HepG2 (cell line): Measurements from ENCODE around the gene MMP25. TPM values are rescaled to one million over a fixed set of nuclear protein-coding genes. Genes with fewer than 3 reads are reported as not detected.

Experiments used
- AGO2 ChIP-seq: fragments of 200-400 bp; formaldehyde crosslinking; optimal IDR thresholded peaks from 2 replicates; pipeline ENCODE3; 2017; ENCODE audit warnings: mild to moderate bottlenecking, low read depth, low read length, moderate library complexity
- ATF3 ChIP-seq: sonication (generic); formaldehyde crosslinking; IDR thresholded peaks from 2 replicates; pipeline ENCODE4 v1.4.0; 2020; ENCODE audit warnings: missing genetic modification reagents
- FIP1L1 ChIP-seq: fragments of 200-400 bp; formaldehyde crosslinking; IDR thresholded peaks from 2 replicates; pipeline ENCODE4 v1.6.1; 2018; ENCODE audit warnings: low read depth, mild to moderate bottlenecking, low read length, moderate library complexity, borderline replicate concordance; ENCODE audit not compliant: insufficient read depth
- FLYWCH1 ChIP-seq: sonication (generic); formaldehyde crosslinking; IDR thresholded peaks from 2 replicates; pipeline ENCODE4 v1.8.1; 2023; ENCODE audit warnings: mild to moderate bottlenecking, missing genetic modification reagents
- HINFP ChIP-seq: sonication (generic); formaldehyde crosslinking; IDR thresholded peaks from 2 replicates; pipeline ENCODE4 v1.4.0; 2020; ENCODE audit warnings: low read depth, mild to moderate bottlenecking, missing genetic modification reagents
- JUND ChIP-seq: sonication (generic); formaldehyde crosslinking; IDR thresholded peaks from 2 replicates; pipeline ENCODE4 v1.8.0; 2022; ENCODE audit warnings: mild to moderate bottlenecking, missing genetic modification reagents
- KDM5A ChIP-seq: fragments of 200-600 bp; sonication (generic); IDR thresholded peaks from 2 replicates; pipeline ENCODE4 v1.7.0; 2018; ENCODE audit warnings: antibody characterized with exemption, mild to moderate bottlenecking, low read length, borderline replicate concordance
- MYNN ChIP-seq: sonication (generic); formaldehyde crosslinking; IDR thresholded peaks from 2 replicates; pipeline ENCODE4 v1.4.0; 2020; ENCODE audit warnings: mild to moderate bottlenecking, low read depth, missing genetic modification reagents
- NRL ChIP-seq: sonication (generic); formaldehyde crosslinking; IDR thresholded peaks from 2 replicates; pipeline ENCODE4 v1.5.0; 2020; ENCODE audit warnings: missing genetic modification reagents, mild to moderate bottlenecking, moderate library complexity, borderline replicate concordance
- PAF1 ChIP-seq: IDR thresholded peaks from 2 replicates; pipeline ENCODE4 v1.6.1; 2016; ENCODE audit warnings: missing genetic modification reagents, missing compliant biosample characterization
- PHF8 ChIP-seq: sonication (generic); formaldehyde crosslinking; IDR thresholded peaks from 2 replicates; pipeline ENCODE4 v1.5.0; 2020; ENCODE audit warnings: missing genetic modification reagents
- RAD21 ChIP-seq: fragments of 450-650 bp; formaldehyde crosslinking; IDR thresholded peaks from 2 replicates; pipeline ENCODE4 v1.5.0; 2020; ENCODE audit warnings: mild to moderate bottlenecking
- RBAK ChIP-seq: sonication (generic); formaldehyde crosslinking; IDR thresholded peaks from 2 replicates; pipeline ENCODE4 v1.5.1; 2020; ENCODE audit warnings: mild to moderate bottlenecking, missing genetic modification reagents
- SMAD9 ChIP-seq: sonication (generic); formaldehyde crosslinking; IDR thresholded peaks from 2 replicates; pipeline ENCODE4 v1.5.1; 2020; ENCODE audit warnings: mild to moderate bottlenecking, missing genetic modification reagents
- SSRP1 ChIP-seq: IDR thresholded peaks from 2 replicates; pipeline ENCODE4 v1.6.1; 2016; ENCODE audit warnings: control low read depth
- ZMYM3 ChIP-seq: sonication (generic); formaldehyde crosslinking; IDR thresholded peaks from 2 replicates; pipeline ENCODE4 v1.5.1; 2020; ENCODE audit warnings: mild to moderate bottlenecking, missing genetic modification reagents
- ZNF275 ChIP-seq: sonication (generic); formaldehyde crosslinking; IDR thresholded peaks from 2 replicates; pipeline ENCODE4 v1.8.0; 2022; ENCODE audit warnings: missing genetic modification reagents, mild to moderate bottlenecking, inconsistent platforms, borderline replicate concordance
- ZNF343 ChIP-seq: sonication (generic); formaldehyde crosslinking; IDR thresholded peaks from 2 replicates; pipeline ENCODE4 v1.4.0; 2020; ENCODE audit warnings: mild to moderate bottlenecking, missing genetic modification reagents
- ZNF367 ChIP-seq: sonication (generic); formaldehyde crosslinking; IDR thresholded peaks from 2 replicates; pipeline ENCODE4 v1.4.0; 2020; ENCODE audit warnings: missing genetic modification reagents, borderline replicate concordance
- ZNF598 ChIP-seq: sonication (generic); formaldehyde crosslinking; IDR thresholded peaks from 2 replicates; pipeline ENCODE4 v1.5.1; 2020; ENCODE audit warnings: mild to moderate bottlenecking, missing genetic modification reagents, borderline replicate concordance
- ZNF607 ChIP-seq: sonication (generic); formaldehyde crosslinking; IDR thresholded peaks from 2 replicates; pipeline ENCODE4 v1.5.1; 2020; ENCODE audit warnings: missing genetic modification reagents, mild to moderate bottlenecking, borderline replicate concordance
- ZNF691 ChIP-seq: sonication (generic); formaldehyde crosslinking; IDR thresholded peaks from 2 replicates; pipeline ENCODE4 v1.4.0; 2020; ENCODE audit warnings: missing genetic modification reagents, low read depth, mild to moderate bottlenecking, borderline replicate concordance
- ZNF792 ChIP-seq: IDR thresholded peaks from 2 replicates; pipeline ENCODE4 v1.6.1; 2016
- ZSCAN29 ChIP-seq: sonication (generic); formaldehyde crosslinking; conservative IDR thresholded peaks from 2 replicates; pipeline ENCODE4 v1.4.0; 2020; ENCODE audit warnings: mild to moderate bottlenecking, missing genetic modification reagents
- ZUFSP ChIP-seq: sonication (generic); formaldehyde crosslinking; IDR thresholded peaks from 2 replicates; pipeline ENCODE4 v1.9.0; 2021; ENCODE audit warnings: missing genetic modification reagents, mild to moderate bottlenecking, borderline replicate concordance
- polyA plus RNA-seq, 8 experiments: library from polyadenylated mRNA; depleted of rRNA in 3 of 8; stranded (reverse) in 7 of 8; unstranded in 1 of 8; fragments of >200 nt; fragmentation: Illumina TruSeq in 4 of 8; extraction: Trizol in 4 of 8; gene quantifications; 2 replicates each; pipeline versions ENCODE4 v1.2.1 to v1.2.3, GENCODE V29; 2011 to 2016; ENCODE audit warnings: low read depth in 4 of 8, missing spikeins in 1 of 8, mixed read lengths in 1 of 8; ENCODE audit not compliant: insufficient read depth in 1 of 8
- total RNA-seq, 5 experiments: library from RNA; depleted of rRNA; stranded (reverse); fragments of >200 nt; fragmentation: Illumina TruSeq; extraction: Trizol; gene quantifications; 2 replicates each; pipeline ENCODE4 v1.2.3, GENCODE V29; 2016; ENCODE audit warnings: low read depth in 1 of 5

MMP25 gene
- total and polyA plus RNA-seq, 2 of the 13 experiments (the other 11 are each of a cell fraction or from before 2014, with no cell fraction given): 0.04 to 0.08 TPM

- TF ChIP-seq ZNF607: peak; percentile 53; the same call in 1 of the 2 replicates
- TF ChIP-seq ZMYM3: no peak
- no peak for TF ChIP-seq PAF1 (CRISPR knock-in tag)
- TF ChIP-seq KDM5A: no peak
- peak; percentile 27; the same call in 1 of the 2 replicates for TF ChIP-seq JUND
- TF ChIP-seq ZNF691: peak; percentile 80
- peak; percentile 98 for TF ChIP-seq RAD21 (CRISPR knock-in tag)
- no peak for TF ChIP-seq ATF3 (CRISPR knock-in tag)
- no peak for TF ChIP-seq ZNF275 (CRISPR knock-in tag)
- no peak for TF ChIP-seq SMAD9 (CRISPR knock-in tag)
- TF ChIP-seq NRL (CRISPR knock-in tag): no peak
- no peak for TF ChIP-seq ZSCAN29
- peak; percentile 66 for TF ChIP-seq PHF8 (CRISPR knock-in tag)
- TF ChIP-seq SSRP1 (CRISPR knock-in tag): no peak
- TF ChIP-seq FLYWCH1 (CRISPR knock-in tag): no peak
- TF ChIP-seq HINFP (CRISPR knock-in tag): no peak
- TF ChIP-seq ZNF343 (CRISPR knock-in tag): peak; percentile 47; the same call in 1 of the 2 replicates
- peak; percentile 65; the same call in 1 of the 2 replicates for TF ChIP-seq ZNF598 (CRISPR knock-in tag)
- no peak for TF ChIP-seq ZNF367 (CRISPR knock-in tag)
- TF ChIP-seq ZNF792 (CRISPR knock-in tag): peak; percentile 50; the same call in 1 of the 2 replicates
- no peak for TF ChIP-seq RBAK
- TF ChIP-seq MYNN: no peak
- no peak for TF ChIP-seq FIP1L1
- TF ChIP-seq AGO2: no peak
- TF ChIP-seq ZUFSP (CRISPR knock-in tag): no peak
Observed at GRCh38 chr16:3059041-3059722, 12.8 kb downstream of the MMP25 start (continued).
